ENCODE measurements around the gene ATP6V1A. TPM values are rescaled to one million over a fixed set of nuclear protein-coding genes. Genes with fewer than 3 reads are reported as not detected.

The ATP6V1A gene
- total RNA-seq, 4 donors from 2014 or later: 23.4 to 43.6 (median 28.7) TPM

GRCh38 chr3:113741620-113742019, 5.2 kb upstream of the ATP6V1A start:
- H3K4me1 ChIP-seq: peaks cover 0 to 32% (median 5%) of the 10 kb centered on the region in 4 donors
- DNase-seq: no peak
- TF ChIP-seq POLR2A (IDR thresholded peaks at IDR 0.05) (no peak), CTCF (IDR thresholded peaks at IDR 0.05) (no peak)
- no peaks in the 10 kb centered on the region for H3K9me3 ChIP-seq
- no peak overlapping the region for H3K4me3 ChIP-seq
- no peaks in the 10 kb centered on the region for H3K27me3 ChIP-seq
- no peak overlapping the region for H3K27ac ChIP-seq
- H3K36me3 ChIP-seq: no peaks in the 10 kb centered on the region

GRCh38 chr3:113743006-113743630, 3.7 kb upstream of the ATP6V1A start:
- no peaks in the 10 kb centered on the region for H3K27me3 ChIP-seq
- H3K27ac ChIP-seq: no peak overlapping the region
- TF ChIP-seq CTCF (IDR thresholded peaks at IDR 0.05) (no peak), POLR2A (IDR thresholded peaks at IDR 0.05) (no peak)
- H3K4me1 ChIP-seq: peaks cover 0 to 32% (median 7%) of the 10 kb centered on the region in 4 donors
- H3K9me3 ChIP-seq: no peaks in the 10 kb centered on the region
- H3K36me3 ChIP-seq: no peaks in the 10 kb centered on the region
- DNase-seq: no peak
- no peak overlapping the region for H3K4me3 ChIP-seq

- Histone ChIP-seq H3K4me3 (peak overlapping the region; percentile 75 to 88 (median 84)), H3K4me1 (peaks cover 0 to 37% (median 7%) of the 10 kb centered on the region in 4 donors), H3K9me3 (no peaks in the 10 kb centered on the region), H3K27me3 (no peaks in the 10 kb centered on the region), H3K27ac (peak overlapping the region; percentile 94 to 97 (median 96)), H3K36me3 (no peaks in the 10 kb centered on the region)
- TF ChIP-seq POLR2A (IDR thresholded peaks at IDR 0.05) (no peak), CTCF (IDR thresholded peaks at IDR 0.05) (peak; percentile 33 to 85 (median 69))
- peak; percentile 65 to 90 (median 78) for DNase-seq
Observed at GRCh38 chr3:113744941-113745755, 1.7 kb upstream of the ATP6V1A start.

- DNase-seq: peak; percentile 84 to 97 (median 96)
- no peaks in the 10 kb centered on the region for H3K9me3 ChIP-seq
- TF ChIP-seq CTCF (IDR thresholded peaks at IDR 0.05) (peak in 1 of 6 experiments; percentile 37), POLR2A (IDR thresholded peaks at IDR 0.05) (peak; percentile 52 to 76)
- peak within 1 kb of the TSS; percentile 94 to 97 (median 96) for H3K27ac ChIP-seq
- H3K27me3 ChIP-seq: no peaks in the 10 kb centered on the region
- peak within 1 kb of the TSS; percentile 75 to 88 (median 84) for H3K4me3 ChIP-seq
- H3K4me1 ChIP-seq: peaks cover 0 to 39% (median 7%) of the 10 kb centered on the region in 4 donors
- no peaks in the 10 kb centered on the region for H3K36me3 ChIP-seq
Observed at GRCh38 chr3:113745756-113746547, 883 bp upstream of the ATP6V1A start, which contains the start of gene NAA50. TSS of gene NAA50 (minus strand) at chr3:113746249. CDS start at chr3:113745949, 300 bp downstream.

All from Peyer's patch (tissue), 4 donors.